ENCODE results near the gene OR5B21.

OR5B21 gene

GRCh38 chr11:58490827-58491226 is 17.1 kb downstream of the OR5B21 start:
- DNase-seq: no peak

- DNase-seq: no peak
Measured at GRCh38 chr11:58487170-58487569, 20.7 kb downstream of the OR5B21 start.

GRCh38 chr11:58485961-58486360 is 21.9 kb downstream of the OR5B21 start:
- DNase-seq: no peak

GRCh38 chr11:58471892-58472291 is 36.0 kb downstream of the OR5B21 start:
- DNase-seq: no peak

GRCh38 chr11:58466293-58466692 is 41.6 kb downstream of the OR5B21 start:
- DNase-seq: no peak

- DNase-seq: no peak
Measured at GRCh38 chr11:58465690-58466089, 42.2 kb downstream of the OR5B21 start.
